MCF 10A (cell line): ENCODE data around the gene PFN4. TPM values are rescaled to one million over a fixed set of nuclear protein-coding genes. Genes with fewer than 3 reads are reported as not detected.

Source experiments
- BruUV-seq: library from RNA; stranded (reverse); fragments of 400-500 nt; replicated peaks from 2 replicates; lab custom pipeline; 2021; lab: Mats Ljungman, UMichigan
- CTCF ChIA-PET: fragments of 300-600 bp; sonication (Branson Sonifier 250); formaldehyde crosslinking; extraction: SDS; loops from one replicate; lab custom pipeline; 2021; ENCODE audit warnings: antibody characterized with exemption, inconsistent platforms; lab: Yijun Ruan, JAX
- POLR2A ChIA-PET: fragments of 300-600, 350-650 bp; sonication (Branson Sonifier 250); formaldehyde crosslinking; extraction: SDS; loops from one replicate; lab custom pipeline; 2020; ENCODE audit warnings: antibody characterized with exemption, inconsistent platforms; lab: Yijun Ruan, JAX
- DNase-seq: peaks from one replicate; pipeline ENCODE4 v3.0.0-alpha.2; 2018; ENCODE audit not compliant: unreplicated experiment
- H3K27ac Mint-ChIP-seq: one replicate; pipeline ENCODE4 v1.8.0; 2022; ENCODE audit warnings: mild to moderate bottlenecking, low read depth, mixed read lengths; ENCODE audit not compliant: unreplicated experiment
- H3K27me3 Mint-ChIP-seq: one replicate; pipeline ENCODE4 v1.8.0; 2022; ENCODE audit warnings: mixed read lengths; ENCODE audit not compliant: insufficient read depth, unreplicated experiment
- H3K36me3 Mint-ChIP-seq: one replicate; pipeline ENCODE4 v1.8.0; 2022; ENCODE audit warnings: mild to moderate bottlenecking, moderate library complexity, mixed read lengths; ENCODE audit not compliant: insufficient read depth, unreplicated experiment
- H3K4me1 Mint-ChIP-seq: one replicate; pipeline ENCODE4 v1.8.0; 2022; ENCODE audit warnings: mixed read lengths; ENCODE audit not compliant: insufficient read depth, unreplicated experiment
- H3K4me3 Mint-ChIP-seq: one replicate; pipeline ENCODE4 v1.8.0; 2022; ENCODE audit warnings: mild to moderate bottlenecking, moderate library complexity, mixed read lengths; ENCODE audit not compliant: unreplicated experiment
- H3K9me3 Mint-ChIP-seq: one replicate; pipeline ENCODE4 v1.8.0; 2022; ENCODE audit warnings: mixed read lengths; ENCODE audit not compliant: unreplicated experiment
- intact Hi-C: fragments of 100-400 bp; cut with micrococcal nuclease; formaldehyde crosslinking; loops from 2 replicates; pipeline ENCODE4 v1.14.1; 2022
- total RNA-seq: library from RNA; stranded (reverse); gene quantifications from 2 replicates; pipeline ENCODE4 v1.2.3, GENCODE V29; 2022
- TF ChIP-seq, protein P1 (sequence below): fragments of 200-600 bp; IDR thresholded peaks from one replicate; pipeline ENCODE4 v1.8.0; 2022; ENCODE audit warnings: antibody characterized with exemption, mild to moderate bottlenecking; ENCODE audit not compliant: unreplicated experiment

PFN4 gene
- total RNA-seq, 1 experiment from 2014 or later: 1.8 TPM

GRCh38 chr2:24163601-24164000 is 40.5 kb upstream of the PFN4 start:
- TF ChIP-seq, protein P1, sequence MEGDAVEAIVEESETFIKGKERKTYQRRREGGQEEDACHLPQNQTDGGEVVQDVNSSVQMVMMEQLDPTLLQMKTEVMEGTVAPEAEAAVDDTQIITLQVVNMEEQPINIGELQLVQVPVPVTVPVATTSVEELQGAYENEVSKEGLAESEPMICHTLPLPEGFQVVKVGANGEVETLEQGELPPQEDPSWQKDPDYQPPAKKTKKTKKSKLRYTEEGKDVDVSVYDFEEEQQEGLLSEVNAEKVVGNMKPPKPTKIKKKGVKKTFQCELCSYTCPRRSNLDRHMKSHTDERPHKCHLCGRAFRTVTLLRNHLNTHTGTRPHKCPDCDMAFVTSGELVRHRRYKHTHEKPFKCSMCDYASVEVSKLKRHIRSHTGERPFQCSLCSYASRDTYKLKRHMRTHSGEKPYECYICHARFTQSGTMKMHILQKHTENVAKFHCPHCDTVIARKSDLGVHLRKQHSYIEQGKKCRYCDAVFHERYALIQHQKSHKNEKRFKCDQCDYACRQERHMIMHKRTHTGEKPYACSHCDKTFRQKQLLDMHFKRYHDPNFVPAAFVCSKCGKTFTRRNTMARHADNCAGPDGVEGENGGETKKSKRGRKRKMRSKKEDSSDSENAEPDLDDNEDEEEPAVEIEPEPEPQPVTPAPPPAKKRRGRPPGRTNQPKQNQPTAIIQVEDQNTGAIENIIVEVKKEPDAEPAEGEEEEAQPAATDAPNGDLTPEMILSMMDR: no peak
- intact Hi-C loops: loop anchor here (10.0 kb wide), 1 partner anchor 339 kb away; no protein-coding TSS in a partner anchor
- ChIA-PET CTCF (interaction anchor here (0.6 to 1.0 kb wide), 5 partner anchors 41 to 721 kb away, joined by 3 to 6 read pairs (median 3); partner anchors contain the start of gene PFN4), POLR2A (interaction anchor here (0.8 kb wide), 1 partner anchor 79 kb away, joined by 4 read pairs; no protein-coding TSS in a partner anchor)
- no TSS peak for BruUV-seq
- Mint-ChIP-seq H3K36me3 (peaks cover 7% of the 10 kb centered on the region), H3K27me3 (no peaks in the 10 kb centered on the region), H3K27ac (no peak overlapping the region), H3K9me3 (no peaks in the 10 kb centered on the region), H3K4me1 (no peaks in the 10 kb centered on the region), H3K4me3 (no peak overlapping the region)
- DNase-seq: no peak

- POLR2A ChIA-PET: no interaction called here
- intact Hi-C loops: loop anchor here (10.0 kb wide), 1 partner anchor 338 kb away; no protein-coding TSS in a partner anchor
- CTCF ChIA-PET: interaction anchor here (0.7 kb wide), 1 partner anchor 1808 kb away, joined by 3 read pairs; no protein-coding TSS in a partner anchor
- Mint-ChIP-seq H3K4me3 (no peak overlapping the region), H3K27me3 (no peaks in the 10 kb centered on the region), H3K4me1 (no peaks in the 10 kb centered on the region), H3K36me3 (peaks cover 6% of the 10 kb centered on the region), H3K27ac (no peak overlapping the region), H3K9me3 (no peaks in the 10 kb centered on the region)
- no peak for DNase-seq
- BruUV-seq: no TSS peak
- TF ChIP-seq, protein P1: no peak
These were observed 40.1 kb upstream of the PFN4 start for GRCh38 chr2:24163186-24163585.

DNA sequence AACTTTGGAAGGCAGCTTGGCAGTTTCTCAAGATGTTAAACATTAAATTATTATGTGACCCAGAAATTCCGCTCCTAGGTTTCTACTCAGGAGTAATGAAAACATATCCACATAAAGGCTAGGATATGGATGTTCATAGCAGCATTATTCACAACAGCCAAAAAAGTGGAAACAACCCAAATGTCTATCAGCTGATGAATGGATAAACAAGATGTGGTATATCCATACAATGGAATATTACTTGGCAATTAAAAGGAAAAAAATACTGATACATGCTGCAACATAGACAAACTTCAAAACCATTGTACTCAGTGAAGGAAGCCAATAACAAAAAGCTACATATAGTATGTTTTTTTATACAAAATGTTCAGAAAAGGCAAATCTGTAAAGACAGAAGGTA is 39.4 kb upstream of the PFN4 start:
- TF ChIP-seq, protein P1: no peak
- BruUV-seq: no TSS peak
- H3K4me1 Mint-ChIP-seq: no peaks in the 10 kb centered on the region
- peaks cover 6% of the 10 kb centered on the region for H3K36me3 Mint-ChIP-seq
- H3K27ac Mint-ChIP-seq: no peak overlapping the region
- DNase-seq: no peak
- intact Hi-C loops: loop anchor here (10.0 kb wide), 1 partner anchor 338 kb away; no protein-coding TSS in a partner anchor
- H3K9me3 Mint-ChIP-seq: no peaks in the 10 kb centered on the region
- ChIA-PET POLR2A (interaction anchor here (1.1 to 1.9 kb wide), 3 partner anchors 11 to 95 kb away, joined by 3 to 4 read pairs (median 3); no protein-coding TSS in a partner anchor), CTCF (interaction anchor here (1.4 kb wide), 1 partner anchor 14 kb away, joined by 4 read pairs; no protein-coding TSS in a partner anchor)
- no peaks in the 10 kb centered on the region for H3K27me3 Mint-ChIP-seq
- no peak overlapping the region for H3K4me3 Mint-ChIP-seq

- no peaks in the 10 kb centered on the region for H3K4me1 Mint-ChIP-seq
- ChIA-PET CTCF (interaction anchor here (1.2 kb wide), 1 partner anchor 10 kb away, joined by 3 read pairs; no protein-coding TSS in a partner anchor), POLR2A (interaction anchor here (0.7 to 1.9 kb wide), 2 partner anchors 9 to 13 kb away, joined by 4 read pairs; no protein-coding TSS in a partner anchor)
- no peaks in the 10 kb centered on the region for H3K9me3 Mint-ChIP-seq
- no peak for DNase-seq
- TF ChIP-seq, protein P1: no peak
- no peaks in the 10 kb centered on the region for H3K27me3 Mint-ChIP-seq
- no peak overlapping the region for H3K27ac Mint-ChIP-seq
- H3K4me3 Mint-ChIP-seq: no peak overlapping the region
- BruUV-seq: no TSS peak
- intact Hi-C loops: loop anchor here (10.0 kb wide), 1 partner anchor 336 kb away; no protein-coding TSS in a partner anchor
- peaks cover 6% of the 10 kb centered on the region for H3K36me3 Mint-ChIP-seq
These were observed 37.6 kb upstream of the PFN4 start for GRCh38 chr2:24160761-24161160.
